Activated naive CD8-positive, alpha-beta T cell treated with anti-CD3 and anti-CD28 coated beads for 36 hours (primary cell): ENCODE results near the gene SPATA31E1. TPM values are rescaled to one million over a fixed set of nuclear protein-coding genes. Genes with fewer than 3 reads are reported as not detected.
"Not testable (repeated sequence)": the region's sequence is repeated elsewhere in the genome, so short reads cannot be mapped to it uniquely, and the experiment has no call there.

Source experiments
- DNase-seq: peaks from one replicate; pipeline ENCODE4 v3.0.0; 2021
- H3K27ac Mint-ChIP-seq: one replicate; pipeline ENCODE4 v1.8.0; 2022; ENCODE audit warnings: mild to moderate bottlenecking, moderate library complexity, mixed read lengths
- H3K27me3 Mint-ChIP-seq: one replicate; pipeline ENCODE4 v1.8.0; 2022; ENCODE audit warnings: mild to moderate bottlenecking, mixed read lengths
- H3K36me3 Mint-ChIP-seq: one replicate; pipeline ENCODE4 v1.8.0; 2021; ENCODE audit warnings: mild to moderate bottlenecking, mixed read lengths
- H3K4me1 Mint-ChIP-seq: one replicate; pipeline ENCODE4 v1.8.0; 2021; ENCODE audit warnings: mixed read lengths
- H3K4me3 Mint-ChIP-seq: one replicate; pipeline ENCODE4 v1.8.0; 2022; ENCODE audit warnings: mild to moderate bottlenecking, moderate library complexity, mixed read lengths
- H3K9me3 Mint-ChIP-seq: one replicate; pipeline ENCODE4 v1.8.0; 2022; ENCODE audit warnings: mixed read lengths
- total RNA-seq, 2 experiments: library from RNA; stranded (reverse); gene quantifications; one replicate each; pipeline ENCODE4 v1.2.3, GENCODE V29; 2021

Gene SPATA31E1
- total RNA-seq, 2 experiments from 2014 or later = not detected

DNA sequence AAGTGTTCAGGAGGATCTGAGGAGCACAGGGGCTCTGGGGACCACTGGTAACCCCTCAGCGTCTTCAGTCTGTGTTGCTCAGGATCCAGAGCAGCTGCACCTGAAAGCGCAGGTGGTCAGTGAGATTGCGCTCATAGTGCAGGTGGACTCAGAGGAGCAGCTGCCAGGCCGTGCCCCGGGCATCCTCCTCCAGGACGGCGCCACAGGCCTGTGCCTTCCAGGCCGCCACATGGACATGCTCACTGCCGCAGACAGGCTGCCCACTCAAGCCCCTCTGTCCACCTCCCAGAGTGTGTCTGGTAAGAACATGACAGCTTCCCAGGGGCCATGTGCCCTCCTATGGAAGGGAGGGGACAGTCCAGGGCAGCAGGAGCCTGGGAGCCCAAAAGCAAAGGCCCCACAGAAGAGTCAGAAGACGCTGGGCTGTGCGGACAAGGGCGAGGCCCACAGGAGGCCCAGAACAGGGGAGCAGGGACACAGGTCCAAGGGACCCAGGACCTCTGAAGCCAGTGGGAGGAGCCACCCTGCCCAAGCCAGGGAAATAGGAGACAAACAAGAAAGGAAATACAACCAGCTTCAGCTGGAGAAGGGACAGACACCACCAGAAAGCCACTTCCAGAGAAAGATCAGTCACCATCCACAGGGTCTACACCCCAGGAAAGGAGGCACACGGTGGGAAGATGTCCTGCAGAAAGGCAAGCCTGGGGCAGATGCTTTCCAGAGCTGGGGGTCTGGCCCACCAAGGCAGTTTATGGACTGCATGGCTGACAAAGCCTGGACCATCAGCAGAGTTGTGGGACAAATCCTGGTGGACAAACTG lies 5.2 kb downstream of the SPATA31E1 start:
- no peak for DNase-seq
- H3K27me3 Mint-ChIP-seq = peaks cover 8% of the 10 kb centered on the region
- H3K4me3 Mint-ChIP-seq = no peak overlapping the region
- no peaks in the 10 kb centered on the region for H3K9me3 Mint-ChIP-seq
- no peaks in the 10 kb centered on the region for H3K4me1 Mint-ChIP-seq
- no peaks in the 10 kb centered on the region for H3K36me3 Mint-ChIP-seq
- H3K27ac Mint-ChIP-seq = no peak overlapping the region

DNA sequence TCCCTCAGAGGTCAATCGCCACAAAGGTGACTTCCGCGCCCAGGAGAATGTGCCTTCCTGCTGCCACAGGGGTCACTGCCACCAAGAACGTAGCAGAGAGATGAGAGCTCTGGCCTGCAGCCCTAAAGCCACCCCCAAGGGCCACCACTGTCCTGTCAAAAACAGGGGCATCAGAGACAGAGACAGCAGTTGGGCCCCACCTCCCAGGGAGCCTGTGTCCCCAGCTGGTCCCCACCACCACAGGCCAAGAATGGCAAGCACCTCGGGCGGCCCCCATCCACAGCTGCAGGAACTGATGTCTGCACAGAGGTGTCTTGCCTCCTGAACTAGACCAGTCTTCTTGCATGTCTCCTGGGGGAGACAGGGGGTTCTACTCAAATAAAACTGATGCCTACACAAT lies 5.8 kb downstream of the SPATA31E1 start:
- Mint-ChIP-seq H3K27me3 (peaks cover 8% of the 10 kb centered on the region), H3K4me1 (no peaks in the 10 kb centered on the region), H3K9me3 (no peaks in the 10 kb centered on the region), H3K36me3 (no peaks in the 10 kb centered on the region), H3K27ac (no peak overlapping the region), H3K4me3 (no peak overlapping the region)
- no peak for DNase-seq

- Mint-ChIP-seq H3K9me3 (no peaks in the 10 kb centered on the region), H3K4me1 (no peaks in the 10 kb centered on the region), H3K36me3 (no peaks in the 10 kb centered on the region), H3K27me3 (peaks cover 14% of the 10 kb centered on the region), H3K4me3 (no peak overlapping the region), H3K27ac (no peak overlapping the region)
- no peak for DNase-seq
These were observed 6.6 kb downstream of the SPATA31E1 start for GRCh38 chr9:87889065-87889881.

- Mint-ChIP-seq H3K27ac (no peak overlapping the region), H3K4me1 (no peaks in the 10 kb centered on the region), H3K36me3 (no peaks in the 10 kb centered on the region), H3K9me3 (no peaks in the 10 kb centered on the region), H3K4me3 (no peak overlapping the region), H3K27me3 (peaks cover 18% of the 10 kb centered on the region)
- DNase-seq = no peak
These were observed 7.2 kb downstream of the SPATA31E1 start for GRCh38 chr9:87889882-87890252.

- DNase-seq = no peak
- Mint-ChIP-seq H3K36me3 (no peaks in the 10 kb centered on the region), H3K9me3 (no peaks in the 10 kb centered on the region), H3K27ac (peak overlapping the region; percentile 3), H3K4me1 (no peaks in the 10 kb centered on the region), H3K4me3 (no peak overlapping the region), H3K27me3 (peaks cover 22% of the 10 kb centered on the region)
These were observed 8.2 kb downstream of the SPATA31E1 start for GRCh38 chr9:87890837-87891236.

DNA sequence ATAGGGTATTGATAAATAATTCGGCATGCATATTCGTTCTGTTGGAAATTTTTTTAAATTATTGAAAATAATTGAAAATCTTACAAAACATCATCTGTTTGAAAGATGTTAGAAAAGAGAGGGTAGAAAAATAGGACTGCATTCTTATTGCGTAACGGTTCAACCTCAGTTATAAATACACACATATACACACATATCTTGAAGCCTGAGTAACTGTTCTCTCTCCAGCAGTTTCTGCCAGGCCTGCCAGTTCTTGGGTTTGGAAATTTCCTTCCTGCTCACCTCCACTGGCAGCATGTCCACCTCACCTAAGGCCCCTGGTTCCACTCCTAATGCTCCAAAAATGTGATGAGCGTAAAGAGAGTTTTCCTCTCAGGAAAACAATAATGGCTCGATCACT lies 9.1 kb downstream of the SPATA31E1 start:
- Mint-ChIP-seq H3K9me3 (no peaks in the 10 kb centered on the region), H3K27me3 (peaks cover 27% of the 10 kb centered on the region), H3K36me3 (no peaks in the 10 kb centered on the region), H3K27ac (no peak overlapping the region), H3K4me3 (no peak overlapping the region), H3K4me1 (no peaks in the 10 kb centered on the region)
- DNase-seq = no peak

DNA sequence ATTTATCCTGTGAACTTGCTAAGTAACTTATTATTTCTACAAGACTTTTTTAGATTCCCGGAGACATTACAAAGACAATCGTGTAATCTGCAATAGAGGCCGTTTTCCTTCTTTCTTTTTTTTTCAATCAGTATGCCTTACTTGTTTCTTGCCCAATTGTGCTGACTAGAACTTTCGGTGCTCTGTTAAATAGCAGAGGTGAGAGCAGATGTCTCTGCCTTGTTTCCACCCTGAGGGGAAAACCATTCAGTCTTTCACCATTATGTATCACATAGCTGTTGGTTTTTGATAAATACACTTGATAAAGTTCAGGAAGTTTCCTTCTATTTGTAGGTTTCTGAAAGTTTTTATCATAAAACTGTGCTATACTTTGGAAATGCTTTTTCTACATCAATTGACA lies 10.3 kb downstream of the SPATA31E1 start:
- no peak for DNase-seq

DNA sequence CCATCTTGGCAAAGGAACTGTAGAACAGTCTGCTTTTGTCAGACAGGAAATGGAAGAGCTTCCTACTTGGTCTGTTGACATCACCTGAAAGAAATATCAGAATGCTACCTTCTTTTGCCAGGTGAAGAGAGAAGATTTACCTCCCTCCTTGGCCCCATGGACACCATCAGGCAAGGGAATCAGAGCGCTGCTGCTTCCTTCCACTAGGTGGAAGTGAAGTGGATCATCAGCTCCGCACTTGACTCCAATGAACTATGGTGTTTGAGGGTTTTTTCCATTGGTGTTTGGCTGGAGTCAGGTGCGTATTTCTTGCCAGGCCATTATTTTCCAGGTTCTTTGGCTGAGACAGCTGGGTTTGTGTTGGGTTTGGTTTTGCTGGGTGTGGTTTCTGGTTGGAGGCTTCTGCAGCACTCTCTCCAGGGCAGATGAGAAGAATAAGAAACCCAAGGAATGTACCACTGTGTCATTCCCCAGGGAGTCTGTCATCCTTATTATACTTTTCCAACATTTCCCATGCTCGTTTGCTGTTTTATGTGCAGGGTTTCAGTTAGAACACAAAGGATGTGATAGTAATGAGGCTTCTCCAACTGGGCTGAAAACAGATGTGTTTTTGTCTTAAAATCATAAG lies 12.4 kb downstream of the SPATA31E1 start:
- DNase-seq = no peak

More for the DNA sequence above, 10.3 kb downstream of the SPATA31E1 start:
- no peak overlapping the region for H3K4me3 Mint-ChIP-seq
- no peaks in the 10 kb centered on the region for H3K36me3 Mint-ChIP-seq
- no peak overlapping the region for H3K27ac Mint-ChIP-seq
- peaks cover 37% of the 10 kb centered on the region for H3K27me3 Mint-ChIP-seq
- peaks cover 2% of the 10 kb centered on the region for H3K9me3 Mint-ChIP-seq
- no peaks in the 10 kb centered on the region for H3K4me1 Mint-ChIP-seq

DNA sequence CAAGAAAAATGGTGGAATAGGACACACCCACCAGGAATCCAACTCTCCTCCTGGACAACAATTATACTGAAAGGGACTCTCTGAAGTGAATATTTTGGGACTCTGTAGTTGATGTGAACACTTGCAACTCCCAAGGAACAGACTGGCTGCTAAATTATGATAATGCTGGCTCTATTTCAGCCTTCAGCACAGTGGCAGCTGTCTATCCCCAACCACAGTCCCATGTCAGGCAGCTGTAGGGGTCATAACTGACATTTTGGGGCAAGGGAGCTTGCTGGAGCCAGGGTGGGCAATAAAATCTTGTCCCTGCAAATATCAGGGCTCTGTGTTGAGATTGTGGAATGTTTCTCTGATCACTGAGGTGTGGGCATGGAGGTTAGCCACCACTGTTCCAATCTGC lies 14.2 kb downstream of the SPATA31E1 start:
- Mint-ChIP-seq H3K9me3 (peaks cover 10% of the 10 kb centered on the region), H3K27ac (no peak overlapping the region), H3K36me3 (no peaks in the 10 kb centered on the region), H3K4me1 (no peaks in the 10 kb centered on the region), H3K4me3 (no peak overlapping the region), H3K27me3 (peaks cover 39% of the 10 kb centered on the region)
- no peak for DNase-seq

More for the DNA sequence above, 12.4 kb downstream of the SPATA31E1 start:
- Mint-ChIP-seq H3K27me3 (peaks cover 40% of the 10 kb centered on the region), H3K4me3 (no peak overlapping the region), H3K27ac (no peak overlapping the region), H3K4me1 (no peaks in the 10 kb centered on the region), H3K36me3 (no peaks in the 10 kb centered on the region), H3K9me3 (peaks cover 2% of the 10 kb centered on the region)

GRCh38 chr9:87898151-87898550 lies 15.5 kb downstream of the SPATA31E1 start:
- Mint-ChIP-seq H3K4me3 (no peak overlapping the region), H3K9me3 (peaks cover 16% of the 10 kb centered on the region), H3K36me3 (no peaks in the 10 kb centered on the region), H3K27ac (no peak overlapping the region), H3K4me1 (no peaks in the 10 kb centered on the region), H3K27me3 (peaks cover 42% of the 10 kb centered on the region)
- DNase-seq = no peak

GRCh38 chr9:87902371-87902770 lies 19.7 kb downstream of the SPATA31E1 start:
- H3K4me3 Mint-ChIP-seq, H3K36me3 Mint-ChIP-seq, H3K4me1 Mint-ChIP-seq, H3K27ac Mint-ChIP-seq, DNase-seq: not testable (repeated sequence)
- Mint-ChIP-seq H3K27me3 (peaks cover 34% of the 10 kb centered on the region), H3K9me3 (peaks cover 27% of the 10 kb centered on the region)

- H3K27me3 Mint-ChIP-seq = peaks cover 10% of the 10 kb centered on the region
- H3K4me1 Mint-ChIP-seq = no peaks in the 10 kb centered on the region
- peaks cover 2% of the 10 kb centered on the region for H3K36me3 Mint-ChIP-seq
- H3K27ac Mint-ChIP-seq = no peak overlapping the region
- no peak for DNase-seq
- H3K4me3 Mint-ChIP-seq = no peak overlapping the region
- H3K9me3 Mint-ChIP-seq = peaks cover 4% of the 10 kb centered on the region
These were observed 26.8 kb downstream of the SPATA31E1 start for GRCh38 chr9:87909310-87910041.

DNA sequence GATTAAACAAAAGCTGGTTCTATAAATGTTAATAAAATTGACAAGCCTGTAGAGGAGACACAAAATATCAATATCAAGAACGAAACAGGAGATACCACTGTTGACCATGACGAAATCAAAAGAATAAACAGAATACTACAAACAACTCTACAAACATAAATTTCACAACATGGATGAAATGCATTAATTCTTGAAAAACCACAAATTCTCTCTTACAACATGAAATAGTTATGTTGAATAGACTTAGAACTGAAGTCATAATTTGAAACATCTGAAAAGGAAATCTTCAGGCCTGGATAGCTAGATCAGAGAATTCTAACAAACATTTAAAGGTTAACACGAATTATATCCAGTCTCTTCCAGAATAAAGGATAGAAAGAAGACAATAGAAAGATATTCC lies 28.1 kb downstream of the SPATA31E1 start:
- Mint-ChIP-seq H3K4me1 (no peaks in the 10 kb centered on the region), H3K36me3 (no peaks in the 10 kb centered on the region), H3K27ac (no peak overlapping the region), H3K9me3 (no peaks in the 10 kb centered on the region), H3K27me3 (peaks cover 10% of the 10 kb centered on the region), H3K4me3 (no peak overlapping the region)
- no peak for DNase-seq

GRCh38 chr9:87917662-87918061 lies 35.0 kb downstream of the SPATA31E1 start, which contains the start of gene SPATA31C1:
Gene SPATA31C1, plus strand, starts transcription at chr9:87917962.
- H3K9me3 Mint-ChIP-seq, H3K27ac Mint-ChIP-seq: not testable (repeated sequence)

DNA sequence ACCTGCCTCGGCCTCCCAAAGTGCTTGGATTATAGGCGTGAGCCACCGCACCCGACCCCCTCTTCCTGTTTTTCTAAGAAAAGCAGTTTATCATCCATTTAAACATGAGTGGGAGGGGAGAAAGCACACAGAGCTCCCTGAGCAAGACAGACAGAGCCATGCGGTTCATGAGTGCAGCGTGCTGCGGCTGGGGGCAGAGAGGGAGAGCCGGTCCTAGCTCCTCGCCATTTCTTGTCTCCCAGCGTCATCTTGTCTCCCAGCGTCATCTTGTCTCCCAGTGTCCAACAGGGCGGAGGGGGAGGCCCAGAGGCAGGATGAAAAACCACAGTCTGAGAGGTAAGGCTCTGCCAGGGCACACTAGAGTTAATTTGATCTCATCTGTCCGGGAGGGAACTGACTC lies 36.3 kb downstream of the SPATA31E1 start:
- H3K9me3 Mint-ChIP-seq, H3K4me1 Mint-ChIP-seq, H3K27me3 Mint-ChIP-seq, H3K36me3 Mint-ChIP-seq, H3K27ac Mint-ChIP-seq, DNase-seq, H3K4me3 Mint-ChIP-seq: not testable (repeated sequence)

More at GRCh38 chr9:87917662-87918061, 35.0 kb downstream of the SPATA31E1 start, which contains the start of gene SPATA31C1:
- H3K27me3 Mint-ChIP-seq, H3K4me1 Mint-ChIP-seq, DNase-seq, H3K4me3 Mint-ChIP-seq, H3K36me3 Mint-ChIP-seq: not testable (repeated sequence)
